HepG2 (cell line): ENCODE results near the gene PIEZO2. TPM values are rescaled to one million over a fixed set of nuclear protein-coding genes. Genes with fewer than 3 reads are reported as not detected.
A peak's percentile ranks its signal among the peaks of the same experiment; 100 is the strongest.

ENCODE experiments used
- ATAC-seq: fragments of 200-7000 bp; cut with Tn5 transposase; 3 replicates; pipeline ENCODE4 v1.9.1; 2020; ENCODE audit warnings: mild to moderate bottlenecking, moderate library complexity
- BruUV-seq: library from RNA; stranded (reverse); fragments of 400-500 nt; replicated peaks from 2 replicates; lab custom pipeline; 2021; lab: Mats Ljungman, UMichigan
- CTCF ChIA-PET: fragments of 300-600 bp; formaldehyde crosslinking; extraction: SDS; loops from one replicate; lab custom pipeline; 2021; ENCODE audit warnings: low total read pairs, inconsistent platforms, low intra/inter-chr PET ratio; lab: Yijun Ruan, JAX
- POLR2A ChIA-PET: fragments of 350-600 bp; sonication (Branson Sonifier 250); formaldehyde crosslinking; loops from one replicate; lab custom pipeline; 2020; ENCODE audit warnings: antibody characterized with exemption, inconsistent platforms; lab: Yijun Ruan, JAX
- DNase-seq: peaks from one replicate; pipeline ENCODE4 v3.0.0-alpha.2; 2015; ENCODE audit warnings: low spot score
- FAIRE-seq: peaks from 3 replicates; lab custom pipeline; 2011; peaks lifted over from hg19 to GRCh38; lab: Jason Lieb, UNC
- H2AFZ ChIP-seq: one replicate; pipeline ENCODE4 v1.6.1; 2011; ENCODE audit warnings: low read length, inconsistent platforms
- H3K27ac ChIP-seq: fragments of 300-600 bp; 3 replicates; pipeline ENCODE4 v1.8.0; 2011; ENCODE audit warnings: mixed run types, mild to moderate bottlenecking, mixed read lengths, low read length, inconsistent platforms; ENCODE audit not compliant: insufficient read depth; ENCODE audit errors: extremely low read length
- H3K27me3 ChIP-seq, 2 experiments: fragments of 200-600 bp in 1 of 2; 2 replicates in 1 of 2; 3 replicates in 1 of 2; pipeline versions ENCODE4 v1.6.0 to v1.8.0; 2011; ENCODE audit warnings: low read length in 2 of 2, mild to moderate bottlenecking in 2 of 2, moderate library complexity in 2 of 2, inconsistent platforms in 1 of 2; ENCODE audit not compliant: insufficient read depth in 2 of 2, control insufficient read depth in 1 of 2
- H3K36me3 ChIP-seq, 2 experiments: fragments of 200-600 bp in 1 of 2; replicated peaks in 1 of 2; 2 replicates in 1 of 2; 3 replicates in 1 of 2; pipeline versions ENCODE4 v1.5.1 to v1.8.0; 2011; ENCODE audit warnings: low read length in 2 of 2, inconsistent platforms in 1 of 2; ENCODE audit not compliant: insufficient read depth in 2 of 2, control insufficient read depth in 1 of 2
- H3K4me1 ChIP-seq: 2 replicates; pipeline ENCODE4 v1.5.1; 2012; ENCODE audit warnings: low read length, inconsistent platforms; ENCODE audit not compliant: insufficient read depth
- H3K4me2 ChIP-seq: 2 replicates; pipeline ENCODE4 v1.6.0; 2011; ENCODE audit warnings: low read depth, low read length, inconsistent platforms
- H3K4me3 ChIP-seq, 3 experiments: fragments of 200-600 bp in 1 of 3; sonication (generic), shearing (Covaris generic) in 1 of 3; replicated peaks in 1 of 3; 2 replicates each; pipeline ENCODE4 v1.5.1; 2011 to 2016; ENCODE audit warnings: low read length in 3 of 3, inconsistent platforms in 2 of 3, low read depth in 2 of 3, mild to moderate bottlenecking in 2 of 3, control low read depth in 1 of 3, mixed read lengths in 1 of 3; ENCODE audit not compliant: insufficient read depth in 1 of 3
- H3K79me2 ChIP-seq: one replicate; pipeline ENCODE4 v1.6.1; 2011; ENCODE audit warnings: low read length, inconsistent platforms; ENCODE audit not compliant: insufficient read depth
- H3K9ac ChIP-seq: 2 replicates; pipeline ENCODE4 v1.6.0; 2011; ENCODE audit warnings: mild to moderate bottlenecking, low read depth, low read length, inconsistent platforms; ENCODE audit not compliant: insufficient read depth
- H3K9me3 ChIP-seq: 2 replicates; pipeline ENCODE4 v1.5.1; 2012; ENCODE audit warnings: mild to moderate bottlenecking, low read length
- H4K20me1 ChIP-seq: 2 replicates; pipeline ENCODE4 v1.6.0; 2011; ENCODE audit warnings: inconsistent platforms, mild to moderate bottlenecking, low read length, moderate library complexity; ENCODE audit not compliant: insufficient read depth
- ATF7 ChIP-seq, 2 experiments: fragments of 450-650 bp in 1 of 2; sonication (generic) in 1 of 2; formaldehyde crosslinking in 1 of 2; IDR thresholded peaks; 2 replicates each; pipeline versions ENCODE4 v1.4.0 to v1.6.1; 2016 to 2020; ENCODE audit warnings: antibody characterized with exemption in 1 of 2, mild to moderate bottlenecking in 1 of 2, missing genetic modification reagents in 1 of 2
- CEBPB ChIP-seq: IDR thresholded peaks from 2 replicates; pipeline ENCODE4 v1.6.1; 2011; ENCODE audit warnings: low read depth, low read length, improper control_type of control experiment, borderline replicate concordance
- CEBPG ChIP-seq: IDR thresholded peaks from 2 replicates; pipeline ENCODE4 v1.6.1; 2016
- ZBTB20 ChIP-seq: sonication (generic); formaldehyde crosslinking; IDR thresholded peaks from 2 replicates; pipeline ENCODE4 v1.8.1; 2023; ENCODE audit warnings: missing genetic modification reagents, low read depth, mild to moderate bottlenecking, borderline replicate concordance
- WGBS: methylation state at CpG from one replicate; pipeline ENCODE4 v1.1.6; 2017; ENCODE audit warnings: low lambda C conversion rate; 5-methylcytosine and 5-hydroxymethylcytosine counted together
- in situ Hi-C: cut with HindIII; loops from 2 replicates; pipeline ENCODE4 v1.10.0; 2017; ENCODE audit warnings: low pct_unique_long_range_greater_than_20kb; ENCODE audit not compliant: extremely low pct_ligation_motif_present
- intact Hi-C: fragments of 100-400 bp; cut with micrococcal nuclease; formaldehyde crosslinking; loops from one replicate; pipeline ENCODE4 v1.10.0; 2022; ENCODE audit not compliant: unreplicated experiment
- polyA plus RNA-seq, 8 experiments: library from polyadenylated mRNA; depleted of rRNA in 3 of 8; stranded (reverse) in 7 of 8; unstranded in 1 of 8; fragments of >200 nt; fragmentation: Illumina TruSeq in 4 of 8; extraction: Trizol in 4 of 8; gene quantifications; 2 replicates each; pipeline versions ENCODE4 v1.2.1 to v1.2.3, GENCODE V29; 2011 to 2016; ENCODE audit warnings: low read depth in 4 of 8, missing spikeins in 1 of 8, mixed read lengths in 1 of 8; ENCODE audit not compliant: insufficient read depth in 1 of 8
- total RNA-seq, 5 experiments: library from RNA; depleted of rRNA; stranded (reverse); fragments of >200 nt; fragmentation: Illumina TruSeq; extraction: Trizol; gene quantifications; 2 replicates each; pipeline ENCODE4 v1.2.3, GENCODE V29; 2016; ENCODE audit warnings: low read depth in 1 of 5
- TF ChIP-seq, protein P1 (sequence below), 2 experiments: fragments of 450-650 bp in 1 of 2; sonication (generic) in 1 of 2; formaldehyde crosslinking; IDR thresholded peaks; 2 replicates each; pipeline versions ENCODE4 v1.5.0 to v1.8.0; 2020 to 2022; ENCODE audit warnings: mild to moderate bottlenecking in 1 of 2, missing genetic modification reagents in 1 of 2
- TF ChIP-seq, protein P2 (sequence below): sonication (generic); formaldehyde crosslinking; IDR thresholded peaks from 2 replicates; pipeline ENCODE4 v1.4.0; 2020; ENCODE audit warnings: missing genetic modification reagents, mild to moderate bottlenecking, borderline replicate concordance

The PIEZO2 gene
- total and polyA plus RNA-seq, 2 of the 13 experiments (the other 11 are each of a cell fraction or from before 2014, with no cell fraction given), result 15.2 to 27.2 TPM

DNA sequence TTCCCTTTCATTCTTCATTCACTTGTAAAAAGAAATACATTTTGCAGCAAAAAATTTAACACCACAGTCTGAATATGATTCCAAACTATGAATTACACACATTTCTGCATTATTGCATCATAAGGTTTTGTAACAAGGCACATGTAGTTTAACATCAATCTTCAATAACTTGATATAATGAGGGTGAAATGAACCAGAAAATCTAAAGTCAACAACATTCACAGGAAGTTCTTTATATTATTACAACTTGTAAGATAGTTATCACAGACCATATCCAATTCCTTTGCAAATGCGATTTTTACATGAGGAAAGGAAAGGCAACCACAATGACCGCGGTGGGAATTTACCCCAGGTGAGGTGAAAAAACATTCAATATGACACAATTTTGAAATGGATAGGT, 410.2 kb downstream of the PIEZO2 start:
- no peak overlapping the region for H2AFZ ChIP-seq
- no peak overlapping the region for H3K27ac ChIP-seq
- in situ Hi-C loops, result no loop called here
- ATAC-seq (no peak), FAIRE-seq (no peak), DNase-seq (no peak)
- no peaks in the 10 kb centered on the region for H3K9me3 ChIP-seq
- no peaks in the 10 kb centered on the region for H3K79me2 ChIP-seq
- ChIA-PET CTCF (no interaction called here), POLR2A (no interaction called here)
- no peak overlapping the region for H3K9ac ChIP-seq
- H4K20me1 ChIP-seq, result no peaks in the 10 kb centered on the region
- intact Hi-C loops, result no loop called here
- no peaks in the 10 kb centered on the region for H3K36me3 ChIP-seq
- TF ChIP-seq ZBTB20 (CRISPR knock-in tag) (no peak), CEBPG (CRISPR knock-in tag) (peak; percentile 46; the same call in 1 of the 2 replicates), CEBPB (peak; percentile 82), ATF7 (IDR thresholded peaks at IDR 0.05) (peak; percentile 37; the same call in 1 of the 2 replicates), ATF7 (CRISPR knock-in tag; IDR thresholded peaks at IDR 0.05) (no peak)
- TF ChIP-seq, protein P1, sequence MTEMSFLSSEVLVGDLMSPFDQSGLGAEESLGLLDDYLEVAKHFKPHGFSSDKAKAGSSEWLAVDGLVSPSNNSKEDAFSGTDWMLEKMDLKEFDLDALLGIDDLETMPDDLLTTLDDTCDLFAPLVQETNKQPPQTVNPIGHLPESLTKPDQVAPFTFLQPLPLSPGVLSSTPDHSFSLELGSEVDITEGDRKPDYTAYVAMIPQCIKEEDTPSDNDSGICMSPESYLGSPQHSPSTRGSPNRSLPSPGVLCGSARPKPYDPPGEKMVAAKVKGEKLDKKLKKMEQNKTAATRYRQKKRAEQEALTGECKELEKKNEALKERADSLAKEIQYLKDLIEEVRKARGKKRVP (CRISPR knock-in tag; IDR thresholded peaks at IDR 0.05), result peak in 1 of 2 experiments; percentile 73; a peak in 2 of 4 replicates
- TF ChIP-seq, protein P2, sequence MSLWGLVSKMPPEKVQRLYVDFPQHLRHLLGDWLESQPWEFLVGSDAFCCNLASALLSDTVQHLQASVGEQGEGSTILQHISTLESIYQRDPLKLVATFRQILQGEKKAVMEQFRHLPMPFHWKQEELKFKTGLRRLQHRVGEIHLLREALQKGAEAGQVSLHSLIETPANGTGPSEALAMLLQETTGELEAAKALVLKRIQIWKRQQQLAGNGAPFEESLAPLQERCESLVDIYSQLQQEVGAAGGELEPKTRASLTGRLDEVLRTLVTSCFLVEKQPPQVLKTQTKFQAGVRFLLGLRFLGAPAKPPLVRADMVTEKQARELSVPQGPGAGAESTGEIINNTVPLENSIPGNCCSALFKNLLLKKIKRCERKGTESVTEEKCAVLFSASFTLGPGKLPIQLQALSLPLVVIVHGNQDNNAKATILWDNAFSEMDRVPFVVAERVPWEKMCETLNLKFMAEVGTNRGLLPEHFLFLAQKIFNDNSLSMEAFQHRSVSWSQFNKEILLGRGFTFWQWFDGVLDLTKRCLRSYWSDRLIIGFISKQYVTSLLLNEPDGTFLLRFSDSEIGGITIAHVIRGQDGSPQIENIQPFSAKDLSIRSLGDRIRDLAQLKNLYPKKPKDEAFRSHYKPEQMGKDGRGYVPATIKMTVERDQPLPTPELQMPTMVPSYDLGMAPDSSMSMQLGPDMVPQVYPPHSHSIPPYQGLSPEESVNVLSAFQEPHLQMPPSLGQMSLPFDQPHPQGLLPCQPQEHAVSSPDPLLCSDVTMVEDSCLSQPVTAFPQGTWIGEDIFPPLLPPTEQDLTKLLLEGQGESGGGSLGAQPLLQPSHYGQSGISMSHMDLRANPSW, result no peak
- H3K4me1 ChIP-seq, result no peaks in the 10 kb centered on the region
- no peaks in the 10 kb centered on the region for H3K27me3 ChIP-seq
- BruUV-seq, result no TSS peak
- no peak overlapping the region for H3K4me2 ChIP-seq
- H3K4me3 ChIP-seq, result no peak overlapping the region
- WGBS, result 92% methylated on average over 3 of the region's 3 CpGs
